ENCODE data around the gene BCL3. TPM values are rescaled to one million over a fixed set of nuclear protein-coding genes. Genes with fewer than 3 reads are reported as not detected.
"Not testable (repeated sequence)": the region's sequence is repeated elsewhere in the genome, so short reads cannot be mapped to it uniquely, and the experiment has no call there.

BCL3 gene
- total RNA-seq, 4 donors from 2014 or later, result 3.2 to 58.8 (median 11.9) TPM

DNA sequence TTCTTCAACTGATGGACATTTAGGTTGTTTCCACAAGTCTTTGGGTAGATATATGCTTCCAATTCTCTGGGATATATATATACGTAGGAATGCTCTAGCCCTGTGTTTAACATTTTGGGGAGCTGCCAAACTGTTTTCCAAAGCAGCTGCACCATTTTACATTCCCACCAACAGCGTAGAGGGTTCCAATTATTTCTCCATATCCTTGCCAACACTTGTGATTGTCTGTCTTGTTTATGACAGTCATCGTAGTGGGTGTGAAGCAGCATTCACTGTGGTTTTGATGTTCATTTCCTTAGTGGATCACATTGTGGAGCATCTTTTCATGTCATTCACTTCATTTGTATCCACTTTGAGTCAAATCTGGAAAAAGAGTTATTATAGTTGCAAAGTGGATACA is 24.5 kb downstream of the BCL3 start:
- no peaks in the 10 kb centered on the region for H3K9me3 ChIP-seq
- no peak for DNase-seq
- no peaks in the 10 kb centered on the region for H3K27me3 ChIP-seq
- peaks cover 0 to 6% of the 10 kb centered on the region in 2 donors for H3K4me1 ChIP-seq
- H3K4me3 ChIP-seq, result no peak overlapping the region
- intact Hi-C loops (cut with DNase I; ENCODE audit: low total_unique reads), result no loop called here
- TF ChIP-seq CTCF (IDR thresholded peaks at IDR 0.05) (no peak), POLR2A (IDR thresholded peaks at IDR 0.05) (no peak)
- no peaks in the 10 kb centered on the region for H3K36me3 ChIP-seq
- no peak overlapping the region for H3K27ac ChIP-seq

DNA sequence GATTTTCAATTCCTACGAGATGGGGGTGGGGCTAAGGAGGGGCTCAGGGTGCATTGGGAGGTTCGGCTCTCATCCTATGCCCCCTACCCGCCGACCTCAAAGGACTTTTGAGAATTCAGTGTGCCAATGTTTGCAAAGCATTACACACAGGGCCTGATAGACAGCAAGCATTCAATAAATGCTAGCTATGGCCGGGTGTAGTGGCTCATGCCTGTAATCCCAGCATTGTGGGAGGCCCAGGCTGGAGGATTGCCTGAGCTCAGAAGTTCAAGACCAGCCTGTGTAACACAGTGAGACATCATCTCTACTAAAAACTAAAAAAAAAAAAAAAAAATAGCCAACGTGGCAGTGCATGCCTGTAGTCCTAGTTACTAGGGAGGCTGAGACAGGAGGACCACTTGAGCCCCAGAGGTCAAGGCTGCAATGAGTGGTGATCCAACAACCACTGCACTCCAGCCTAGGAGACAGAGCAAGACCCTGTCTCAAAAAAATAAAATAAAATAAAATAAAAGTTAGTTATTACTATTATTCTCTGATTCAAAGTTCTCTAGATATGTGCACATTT is 27.2 kb downstream of the BCL3 start:
- H3K4me3 ChIP-seq, result no peak overlapping the region
- no peak for TF ChIP-seq CTCF (IDR thresholded peaks at IDR 0.05)
- DNase-seq, result no peak
- H3K4me1 ChIP-seq, result peaks cover 0 to 6% of the 10 kb centered on the region in 2 donors
- no peak overlapping the region for H3K27ac ChIP-seq
- H3K9me3 ChIP-seq, result no peaks in the 10 kb centered on the region
- intact Hi-C loops (cut with DNase I; ENCODE audit: low total_unique reads), result no loop called here
- no peaks in the 10 kb centered on the region for H3K36me3 ChIP-seq
- H3K27me3 ChIP-seq, result no peaks in the 10 kb centered on the region

DNA sequence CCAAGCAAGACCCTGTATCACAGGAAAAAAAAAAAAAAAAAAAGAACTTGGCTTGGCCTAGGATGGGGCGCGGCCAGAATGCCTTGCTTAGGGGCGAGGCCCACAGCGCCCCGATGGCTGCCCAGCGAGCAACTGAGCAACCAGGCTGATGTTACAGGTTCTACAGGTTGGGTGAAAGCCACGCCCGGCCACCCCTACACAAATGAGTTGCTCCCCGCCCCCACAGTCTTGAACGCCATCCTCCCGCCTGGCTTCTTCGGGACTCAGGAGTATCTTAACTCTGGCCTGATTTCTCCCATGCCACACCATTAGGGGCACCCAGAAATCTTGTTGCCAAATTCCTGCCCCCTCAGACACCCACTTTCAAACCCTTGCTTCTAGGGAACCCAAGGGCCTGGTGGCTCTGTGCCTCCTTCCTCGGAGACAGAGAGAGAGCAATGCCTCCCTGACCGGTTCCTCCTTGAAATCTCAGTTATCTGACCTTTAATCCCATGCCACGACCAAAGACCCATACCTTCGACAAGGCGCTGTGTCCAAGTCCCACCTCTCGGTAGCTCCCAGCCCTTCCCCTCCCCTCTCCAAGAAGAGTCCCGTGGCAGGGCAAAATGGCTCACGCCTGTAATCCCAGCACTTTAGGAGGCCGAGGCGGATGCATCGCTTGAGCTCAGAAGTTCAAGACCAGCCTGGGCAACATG is 28.0 kb downstream of the BCL3 start:
- DNase-seq, result no peak
- Histone ChIP-seq H3K27ac (no peak overlapping the region), H3K4me3 (no peak overlapping the region), H3K36me3 (no peaks in the 10 kb centered on the region), H3K4me1 (peaks cover 0 to 6% of the 10 kb centered on the region in 2 donors), H3K27me3 (no peaks in the 10 kb centered on the region), H3K9me3 (no peaks in the 10 kb centered on the region)
- TF ChIP-seq CTCF (IDR thresholded peaks at IDR 0.05) (no peak), POLR2A (IDR thresholded peaks at IDR 0.05) (no peak)
- intact Hi-C loops (cut with DNase I; ENCODE audit: low total_unique reads), result no loop called here

- Histone ChIP-seq H3K4me1 (peaks cover 0 to 6% of the 10 kb centered on the region in 2 donors), H3K27ac (no peak within 1 kb of the TSS), H3K4me3 (no peak within 1 kb of the TSS), H3K36me3 (no peaks in the 10 kb centered on the region), H3K27me3 (no peaks in the 10 kb centered on the region), H3K9me3 (no peaks in the 10 kb centered on the region)
- intact Hi-C loops (cut with DNase I; ENCODE audit: low total_unique reads), result no loop called here
- peak in 1 of 2 donors; percentile 32 for TF ChIP-seq POLR2A (IDR thresholded peaks at IDR 0.05)
- no peak for TF ChIP-seq CTCF (IDR thresholded peaks at IDR 0.05)
- no peak for DNase-seq
Observed at GRCh38 chr19:44777715-44778347, 29.3 kb downstream of the BCL3 start, which contains the start of gene CBLC. Gene CBLC (plus strand): TSS chr19:44777890. CDS start chr19:44777932, 42 bp downstream.

GRCh38 chr19:44779150-44779549 is 30.6 kb downstream of the BCL3 start:
- no peaks in the 10 kb centered on the region for H3K9me3 ChIP-seq
- TF ChIP-seq POLR2A (IDR thresholded peaks at IDR 0.05) (no peak), CTCF (IDR thresholded peaks at IDR 0.05) (no peak)
- intact Hi-C loops (cut with DNase I; ENCODE audit: low total_unique reads), result no loop called here
- no peak overlapping the region for H3K27ac ChIP-seq
- H3K27me3 ChIP-seq, result no peaks in the 10 kb centered on the region
- no peak overlapping the region for H3K4me3 ChIP-seq
- H3K36me3 ChIP-seq, result no peaks in the 10 kb centered on the region
- peaks cover 0 to 6% of the 10 kb centered on the region in 2 donors for H3K4me1 ChIP-seq
- DNase-seq, result no peak

DNA sequence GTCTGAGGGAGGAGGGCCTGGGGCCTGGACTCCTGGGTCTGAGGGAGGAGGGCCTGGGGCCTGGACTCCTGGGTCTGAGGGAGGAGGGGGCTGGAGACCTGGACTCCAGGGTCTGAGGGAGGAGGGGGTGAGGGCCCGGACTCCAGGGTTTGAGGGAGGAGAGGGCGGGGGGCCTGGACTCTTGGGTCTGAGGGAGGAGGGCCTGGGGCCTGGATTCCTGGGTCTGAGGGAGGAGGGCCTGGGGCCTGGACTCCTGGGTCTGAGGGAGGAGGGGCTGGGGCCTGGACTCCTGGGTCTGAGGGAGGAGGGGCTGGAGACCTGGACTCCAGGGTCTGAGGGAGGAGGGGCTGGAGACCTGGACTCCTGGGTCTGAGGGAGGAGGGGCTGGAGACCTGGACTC is 33.2 kb downstream of the BCL3 start:
- H3K4me1 ChIP-seq; DNase-seq; H3K4me3 ChIP-seq; H3K36me3 ChIP-seq; intact Hi-C loops (cut with DNase I; ENCODE audit: low total_unique reads); H3K9me3 ChIP-seq; H3K27ac ChIP-seq; H3K27me3 ChIP-seq: not testable (repeated sequence)

Data from uterus (tissue), 4 donors.